ENCODE data around the gene IVD. TPM values are rescaled to one million over a fixed set of nuclear protein-coding genes. Genes with fewer than 3 reads are reported as not detected.

The IVD gene
- polyA plus RNA-seq, 1 donor, result 51.2 TPM

DNA sequence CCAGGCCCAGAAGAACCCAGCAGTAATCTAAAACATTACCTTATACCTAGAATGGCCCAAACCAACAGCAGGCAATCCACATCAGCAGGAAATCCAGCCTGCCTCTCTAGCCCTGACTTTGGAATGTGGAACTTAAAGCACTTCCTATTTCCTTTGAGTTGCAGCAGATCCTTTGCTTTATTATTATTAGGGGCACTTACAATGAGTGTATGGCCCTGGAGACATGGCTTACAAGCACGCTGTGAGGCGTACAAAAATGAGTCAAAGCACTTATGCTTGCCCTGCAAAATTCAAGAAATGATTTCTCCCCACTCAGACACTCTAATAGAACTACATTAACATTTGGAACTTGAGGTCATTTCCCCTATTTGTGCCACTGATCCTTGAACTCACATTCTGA is 32.6 kb upstream of the IVD start:
- Histone ChIP-seq H3K27ac (ENCODE audit: low read length) (no peak overlapping the region), H3K27me3 (ENCODE audit: control insufficient read depth, insufficient read depth, low read length) (no peaks in the 10 kb centered on the region), H3K36me3 (ENCODE audit: control insufficient read depth, insufficient read depth, low read length) (no peaks in the 10 kb centered on the region), H3K4me3 (ENCODE audit: low read length) (no peak overlapping the region), H3K4me1 (ENCODE audit: control insufficient read depth, insufficient read depth, low read length) (peaks cover 4% of the 10 kb centered on the region), H3K9me3 (ENCODE audit: control insufficient read depth, low read depth, low read length) (peaks cover 4% of the 10 kb centered on the region)
- no peak for DNase-seq
- no CpG with 5 or more reads among the region's 2 CpGs for WGBS (ENCODE audit: insufficient coverage, low lambda C conversion rate)

DNA sequence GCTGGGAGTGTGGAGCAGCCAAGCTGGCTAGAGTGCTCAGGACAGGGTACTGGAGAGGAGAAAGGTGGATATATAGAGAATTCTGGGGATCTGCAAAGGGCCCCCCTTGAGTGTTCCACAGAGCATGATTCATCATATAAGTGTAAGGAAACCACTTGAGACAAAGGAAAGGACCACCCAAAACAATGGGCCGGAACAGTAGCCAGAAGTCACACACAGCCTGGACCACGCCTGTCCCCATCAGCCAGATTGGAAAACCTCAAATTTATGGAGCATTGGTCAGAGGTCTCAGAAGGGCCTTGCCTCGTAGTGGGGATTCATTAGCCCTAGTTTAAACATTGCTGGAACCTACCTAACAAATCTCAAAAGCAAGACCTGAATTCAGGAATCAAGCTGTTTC is 28.0 kb upstream of the IVD start:
- no peak overlapping the region for H3K4me3 ChIP-seq (ENCODE audit: low read length)
- no peaks in the 10 kb centered on the region for H3K27me3 ChIP-seq (ENCODE audit: control insufficient read depth, insufficient read depth, low read length)
- H3K27ac ChIP-seq (ENCODE audit: low read length), result no peak overlapping the region
- WGBS (ENCODE audit: insufficient coverage, low lambda C conversion rate), result no CpG with 5 or more reads among the region's 3 CpGs
- no peak for DNase-seq
- peaks cover 2% of the 10 kb centered on the region for H3K4me1 ChIP-seq (ENCODE audit: control insufficient read depth, insufficient read depth, low read length)
- H3K36me3 ChIP-seq (ENCODE audit: control insufficient read depth, insufficient read depth, low read length), result no peaks in the 10 kb centered on the region
- no peaks in the 10 kb centered on the region for H3K9me3 ChIP-seq (ENCODE audit: control insufficient read depth, low read depth, low read length)

DNA sequence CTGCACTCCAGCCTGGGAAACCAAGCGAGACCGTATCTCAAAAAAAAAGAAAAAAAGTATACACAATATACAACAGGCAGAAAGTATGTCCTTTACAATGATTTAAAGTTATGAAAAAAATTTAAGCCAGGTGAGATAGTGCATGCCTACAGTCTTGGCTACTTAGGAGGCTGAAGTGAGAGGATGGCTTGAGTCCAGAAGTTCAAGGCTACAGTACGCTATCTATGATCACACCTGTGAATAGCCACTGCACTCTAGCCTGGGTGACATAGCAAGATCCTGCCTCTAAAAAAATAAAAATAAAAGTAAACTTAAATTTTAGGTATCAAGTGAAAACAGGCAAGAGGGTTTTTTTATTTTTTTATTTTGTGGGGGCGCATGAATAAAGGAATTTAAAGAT is 26.2 kb upstream of the IVD start:
- DNase-seq, result no peak
- 88% methylated on average over 2 of the region's 4 CpGs for WGBS (ENCODE audit: insufficient coverage, low lambda C conversion rate)
- no peak overlapping the region for H3K4me3 ChIP-seq (ENCODE audit: low read length)
- no peak overlapping the region for H3K27ac ChIP-seq (ENCODE audit: low read length)
- peaks cover 4% of the 10 kb centered on the region for H3K4me1 ChIP-seq (ENCODE audit: control insufficient read depth, insufficient read depth, low read length)
- H3K36me3 ChIP-seq (ENCODE audit: control insufficient read depth, insufficient read depth, low read length), result no peaks in the 10 kb centered on the region
- no peaks in the 10 kb centered on the region for H3K9me3 ChIP-seq (ENCODE audit: control insufficient read depth, low read depth, low read length)
- no peaks in the 10 kb centered on the region for H3K27me3 ChIP-seq (ENCODE audit: control insufficient read depth, insufficient read depth, low read length)

DNA sequence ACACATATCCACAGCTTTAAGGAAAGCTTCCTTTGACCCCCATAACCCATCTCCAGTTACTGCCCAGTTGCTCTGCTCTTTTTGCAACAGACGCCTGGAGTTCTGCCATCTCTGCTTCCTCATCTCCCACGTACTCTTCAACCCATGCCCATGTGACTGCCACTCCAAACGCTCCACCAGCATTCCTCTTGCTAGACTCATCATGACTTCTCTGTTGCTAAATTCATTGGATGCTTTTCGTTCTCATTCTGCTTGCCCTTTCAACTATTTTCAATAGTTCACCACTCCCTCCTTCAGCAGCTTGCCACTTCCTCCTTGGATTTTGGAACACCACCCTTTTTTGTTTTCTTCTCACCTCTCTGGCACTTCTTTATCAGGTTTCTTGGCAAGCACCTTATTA is 25.7 kb upstream of the IVD start:
- H3K4me3 ChIP-seq (ENCODE audit: low read length), result no peak overlapping the region
- peaks cover 4% of the 10 kb centered on the region for H3K4me1 ChIP-seq (ENCODE audit: control insufficient read depth, insufficient read depth, low read length)
- no peaks in the 10 kb centered on the region for H3K27me3 ChIP-seq (ENCODE audit: control insufficient read depth, insufficient read depth, low read length)
- no peaks in the 10 kb centered on the region for H3K9me3 ChIP-seq (ENCODE audit: control insufficient read depth, low read depth, low read length)
- DNase-seq, result no peak
- no peaks in the 10 kb centered on the region for H3K36me3 ChIP-seq (ENCODE audit: control insufficient read depth, insufficient read depth, low read length)
- no peak overlapping the region for H3K27ac ChIP-seq (ENCODE audit: low read length)
- WGBS (ENCODE audit: insufficient coverage, low lambda C conversion rate), result 100% methylated on average over 1 of the region's 4 CpGs

DNA sequence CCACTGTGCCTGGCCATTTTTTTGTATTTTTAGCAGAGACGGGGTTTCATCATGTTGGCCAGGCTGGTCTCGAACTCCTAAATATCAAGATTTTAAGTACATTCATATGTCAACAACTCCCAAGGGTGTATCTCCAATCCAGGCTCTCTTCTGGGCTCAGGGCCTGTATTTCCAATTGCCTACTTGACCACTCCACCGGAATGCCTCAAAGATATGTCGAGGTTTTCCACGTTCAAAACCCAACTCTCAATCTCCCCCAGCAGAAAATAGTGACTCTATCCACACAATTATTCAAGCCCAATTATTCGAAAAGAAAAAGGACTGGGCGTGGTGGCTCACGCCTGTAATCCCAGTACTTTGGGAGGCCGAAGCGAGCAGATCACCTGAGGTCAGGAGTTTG is 25.0 kb upstream of the IVD start:
- WGBS (ENCODE audit: insufficient coverage, low lambda C conversion rate), result no CpG with 5 or more reads among the region's 10 CpGs
- Histone ChIP-seq H3K27me3 (ENCODE audit: control insufficient read depth, insufficient read depth, low read length) (no peaks in the 10 kb centered on the region), H3K4me1 (ENCODE audit: control insufficient read depth, insufficient read depth, low read length) (peaks cover 4% of the 10 kb centered on the region), H3K36me3 (ENCODE audit: control insufficient read depth, insufficient read depth, low read length) (no peaks in the 10 kb centered on the region), H3K4me3 (ENCODE audit: low read length) (no peak overlapping the region), H3K27ac (ENCODE audit: low read length) (no peak overlapping the region), H3K9me3 (ENCODE audit: control insufficient read depth, low read depth, low read length) (no peaks in the 10 kb centered on the region)
- DNase-seq, result no peak

- Histone ChIP-seq H3K27me3 (ENCODE audit: control insufficient read depth, insufficient read depth, low read length) (no peaks in the 10 kb centered on the region), H3K4me3 (ENCODE audit: low read length) (no peak overlapping the region), H3K36me3 (ENCODE audit: control insufficient read depth, insufficient read depth, low read length) (peaks cover 9% of the 10 kb centered on the region), H3K9me3 (ENCODE audit: control insufficient read depth, low read depth, low read length) (no peaks in the 10 kb centered on the region), H3K27ac (ENCODE audit: low read length) (no peak overlapping the region), H3K4me1 (ENCODE audit: control insufficient read depth, insufficient read depth, low read length) (peaks cover 4% of the 10 kb centered on the region)
- DNase-seq, result no peak
- 83% methylated on average over 1 of the region's 11 CpGs for WGBS (ENCODE audit: insufficient coverage, low lambda C conversion rate)
These were observed 23.6 kb upstream of the IVD start for GRCh38 chr15:40381818-40382529.

DNA sequence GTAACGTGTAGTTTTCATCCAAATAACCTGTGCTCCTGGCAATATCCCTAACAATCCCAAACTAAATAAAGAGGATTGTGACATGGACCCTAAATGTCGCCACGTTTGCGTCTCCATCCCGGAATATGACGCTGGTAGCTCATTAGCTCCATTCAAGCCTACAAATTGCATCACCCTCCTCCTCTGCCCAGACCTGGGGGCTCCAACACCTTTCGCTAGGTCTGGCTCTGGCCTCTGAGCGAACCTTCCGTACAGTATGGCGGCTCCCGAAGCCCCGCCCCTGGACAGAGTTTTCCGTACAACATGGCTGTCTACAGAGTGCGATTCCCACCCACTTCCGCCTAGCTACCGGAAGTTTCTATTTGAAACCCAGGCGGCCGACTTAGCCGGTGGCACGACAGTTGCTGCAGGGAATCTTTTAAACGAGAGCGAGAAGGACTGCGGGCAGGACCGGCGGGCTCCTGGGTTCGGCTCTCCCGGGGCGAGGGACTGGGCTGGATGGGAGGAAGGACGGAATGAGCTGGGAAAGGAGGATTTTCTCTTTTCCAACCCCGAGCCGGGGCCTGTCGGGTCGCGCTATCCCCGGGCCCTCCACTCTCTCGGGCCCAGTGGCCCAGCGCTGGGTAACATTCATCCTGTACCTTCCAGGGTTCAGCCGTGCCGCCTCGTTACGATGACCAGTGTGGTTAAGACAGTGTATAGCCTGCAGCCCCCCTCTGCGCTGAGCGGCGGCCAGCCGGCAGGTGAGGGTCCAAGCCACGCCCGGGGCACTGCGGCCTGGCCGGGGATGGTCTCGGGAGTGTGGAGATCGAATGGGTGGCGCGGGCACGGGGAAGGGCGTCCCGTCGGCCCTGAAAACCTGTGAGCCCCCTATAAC is 22.8 kb upstream of the IVD start, which contains the start of gene KNSTRN:
Gene KNSTRN, plus strand, starts transcription at position 142 of the 877 bp plus-strand sequence. Its CDS starts 115 bp downstream, at position 257.
- peak; percentile 88 to 90 for DNase-seq
- peaks cover 4% of the 10 kb centered on the region for H3K4me1 ChIP-seq (ENCODE audit: control insufficient read depth, insufficient read depth, low read length)
- 0% methylated on average over 1 of the region's 57 CpGs for WGBS (ENCODE audit: insufficient coverage, low lambda C conversion rate)
- no peak within 1 kb of the TSS for H3K27ac ChIP-seq (ENCODE audit: low read length)
- H3K36me3 ChIP-seq (ENCODE audit: control insufficient read depth, insufficient read depth, low read length), result peaks cover 14% of the 10 kb centered on the region
- peak within 1 kb of the TSS; percentile 96 for H3K4me3 ChIP-seq (ENCODE audit: low read length)
- H3K9me3 ChIP-seq (ENCODE audit: control insufficient read depth, low read depth, low read length), result no peaks in the 10 kb centered on the region
- no peaks in the 10 kb centered on the region for H3K27me3 ChIP-seq (ENCODE audit: control insufficient read depth, insufficient read depth, low read length)

DNA sequence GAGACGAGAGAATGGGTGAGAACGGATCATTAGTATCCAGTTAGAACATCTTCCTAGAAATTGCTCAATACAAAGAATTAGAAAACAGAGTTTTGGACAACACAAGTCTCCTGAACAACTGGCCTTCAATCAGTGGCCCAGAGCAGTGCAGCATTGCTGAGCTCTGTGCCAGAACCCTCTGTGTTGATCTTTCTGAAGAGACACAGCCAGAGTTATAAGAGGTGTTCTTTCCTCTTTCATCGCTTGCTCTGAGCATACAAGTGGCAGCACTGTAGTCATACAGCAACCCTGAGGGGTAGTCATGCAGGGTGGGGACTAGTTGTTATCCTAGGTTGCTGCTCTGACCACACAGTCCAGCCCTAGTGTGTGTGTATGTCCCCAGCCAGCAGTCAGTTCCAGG is 19.1 kb upstream of the IVD start:
- Histone ChIP-seq H3K27ac (ENCODE audit: low read length) (no peak overlapping the region), H3K4me3 (ENCODE audit: low read length) (no peak overlapping the region), H3K27me3 (ENCODE audit: control insufficient read depth, insufficient read depth, low read length) (no peaks in the 10 kb centered on the region), H3K36me3 (ENCODE audit: control insufficient read depth, insufficient read depth, low read length) (peaks cover 34% of the 10 kb centered on the region), H3K4me1 (ENCODE audit: control insufficient read depth, insufficient read depth, low read length) (peaks cover 4% of the 10 kb centered on the region), H3K9me3 (ENCODE audit: control insufficient read depth, low read depth, low read length) (no peaks in the 10 kb centered on the region)
- no CpG with 5 or more reads among the region's 3 CpGs for WGBS (ENCODE audit: insufficient coverage, low lambda C conversion rate)
- no peak for DNase-seq

DNA sequence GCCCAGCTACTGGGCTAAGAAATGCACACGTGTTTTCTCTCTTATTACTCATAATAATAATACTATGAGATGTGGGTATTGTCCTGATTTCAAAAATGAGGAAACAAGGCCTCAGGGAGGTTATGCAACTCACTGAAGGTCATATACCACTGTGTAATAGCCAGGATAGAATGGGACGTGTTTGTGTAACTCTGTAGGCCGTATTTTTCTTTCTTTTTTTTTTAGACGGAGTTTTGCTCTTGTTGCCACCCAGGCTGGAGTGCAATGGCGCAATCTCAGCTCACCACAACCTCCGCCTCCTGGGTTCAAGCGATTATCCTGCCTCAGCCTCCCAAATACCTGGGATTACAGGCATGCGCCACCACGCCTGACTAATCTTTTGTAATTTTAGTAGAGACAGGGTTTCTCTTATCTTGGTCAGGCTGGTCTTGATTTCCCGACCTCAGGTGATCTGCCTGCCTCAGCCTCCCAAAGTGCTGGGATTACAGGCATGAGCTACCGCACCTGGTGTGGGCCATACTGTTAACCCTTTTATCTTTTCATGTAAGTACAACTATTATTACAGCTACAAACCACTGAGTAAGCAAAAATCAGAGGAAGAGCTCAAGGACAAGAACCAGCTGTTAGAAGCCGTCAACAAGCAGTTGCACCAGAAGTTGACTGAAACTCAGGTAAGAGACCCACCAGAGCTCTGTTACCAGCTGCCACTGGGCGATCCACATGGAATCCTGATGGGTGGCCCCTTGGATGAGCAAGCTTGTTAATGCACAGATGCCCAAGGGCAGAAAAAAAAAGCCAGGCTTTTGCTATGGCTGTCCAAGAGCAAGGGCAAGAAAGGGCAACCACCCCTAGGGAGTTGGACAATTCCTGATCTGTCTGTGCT is 16.4 kb upstream of the IVD start:
- WGBS (ENCODE audit: insufficient coverage, low lambda C conversion rate), result 90% methylated on average over 2 of the region's 13 CpGs
- peak in 1 of 2 donors; percentile 27 for DNase-seq
- Histone ChIP-seq H3K4me1 (ENCODE audit: control insufficient read depth, insufficient read depth, low read length) (peaks cover 6% of the 10 kb centered on the region), H3K27me3 (ENCODE audit: control insufficient read depth, insufficient read depth, low read length) (no peaks in the 10 kb centered on the region), H3K9me3 (ENCODE audit: control insufficient read depth, low read depth, low read length) (no peaks in the 10 kb centered on the region), H3K36me3 (ENCODE audit: control insufficient read depth, insufficient read depth, low read length) (peaks cover 47% of the 10 kb centered on the region), H3K27ac (ENCODE audit: low read length) (no peak overlapping the region), H3K4me3 (ENCODE audit: low read length) (no peak overlapping the region)

Data from large intestine (tissue), 3 donors.